Measurements from ENCODE around the gene BAG3. TPM values are rescaled to one million over a fixed set of nuclear protein-coding genes. Genes with fewer than 3 reads are reported as not detected.

Gene BAG3
- total and polyA plus RNA-seq, 5 experiments from 2014 or later = 5.1 to 26.5 (median 14.4) TPM

DNA sequence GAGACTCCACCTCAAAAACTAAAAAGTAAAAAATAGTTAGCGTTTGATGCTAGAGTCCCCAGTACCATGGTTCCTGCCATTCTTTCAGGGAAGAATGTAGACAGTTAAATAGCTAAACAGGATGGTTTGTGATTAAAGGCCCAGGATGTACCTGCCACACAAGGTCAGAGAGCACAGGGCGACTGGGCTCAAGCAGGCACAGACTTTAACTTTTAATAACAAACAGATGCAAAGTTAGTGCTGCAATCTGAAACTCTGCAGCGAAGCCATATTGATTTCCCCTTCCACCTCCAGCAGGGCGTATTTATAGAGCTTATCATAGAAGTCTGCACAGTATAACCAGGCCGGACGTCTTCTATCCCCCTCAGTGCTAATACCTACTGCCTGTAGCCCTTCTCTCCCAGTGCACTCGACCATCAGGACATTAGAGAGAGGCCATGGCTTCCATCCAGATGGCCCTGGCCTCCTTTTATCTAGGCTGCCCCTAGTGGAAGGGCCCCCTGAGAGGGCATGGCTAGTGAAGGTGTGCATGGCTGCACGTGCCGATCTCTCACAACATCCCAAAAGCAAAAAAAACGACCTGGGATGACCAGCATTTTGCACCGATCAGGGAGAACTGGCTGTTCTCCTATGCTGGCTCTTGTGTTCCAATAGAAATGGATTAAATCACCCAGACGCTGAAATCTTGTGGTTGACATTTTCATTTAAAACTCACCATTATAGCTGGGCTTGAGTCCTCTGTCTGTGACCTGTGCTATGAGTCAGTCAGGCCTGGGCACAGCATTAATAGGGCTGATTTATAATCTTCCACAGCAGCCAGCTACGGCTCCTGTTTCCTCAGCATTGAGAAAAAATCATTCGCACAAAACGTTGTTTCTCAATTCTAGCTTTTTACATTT lies 7.6 kb upstream of the BAG3 start:
- Mint-ChIP-seq H3K9me3 (peaks cover 0 to 11% (median 0%) of the 10 kb centered on the region in 9 donors), H3K4me1 (peaks cover 9 to 20% (median 16%) of the 10 kb centered on the region in 4 donors), H3K27me3 (no peaks in the 10 kb centered on the region), H3K36me3 (peaks cover 0 to 3% (median 0%) of the 10 kb centered on the region in 3 donors), H3K4me3 (peak overlapping the region in 1 of 10 donors; percentile 22), H3K27ac (peak overlapping the region in 1 of 10 donors; percentile 12)
- POLR2A ChIA-PET = no interaction called here
- DNase-seq (no peak), ATAC-seq (no peak)

- Mint-ChIP-seq H3K4me3 (no peak overlapping the region), H3K27me3 (no peaks in the 10 kb centered on the region), H3K27ac (no peak overlapping the region), H3K9me3 (peaks cover 0 to 11% (median 0%) of the 10 kb centered on the region in 9 donors), H3K36me3 (peaks cover 0 to 3% (median 0%) of the 10 kb centered on the region in 3 donors), H3K4me1 (peaks cover 9 to 20% (median 16%) of the 10 kb centered on the region in 4 donors)
- no peak for DNase-seq
- POLR2A ChIA-PET = no interaction called here
- ATAC-seq = no peak
Observed at GRCh38 chr10:119644205-119644814, 6.9 kb upstream of the BAG3 start.

DNA sequence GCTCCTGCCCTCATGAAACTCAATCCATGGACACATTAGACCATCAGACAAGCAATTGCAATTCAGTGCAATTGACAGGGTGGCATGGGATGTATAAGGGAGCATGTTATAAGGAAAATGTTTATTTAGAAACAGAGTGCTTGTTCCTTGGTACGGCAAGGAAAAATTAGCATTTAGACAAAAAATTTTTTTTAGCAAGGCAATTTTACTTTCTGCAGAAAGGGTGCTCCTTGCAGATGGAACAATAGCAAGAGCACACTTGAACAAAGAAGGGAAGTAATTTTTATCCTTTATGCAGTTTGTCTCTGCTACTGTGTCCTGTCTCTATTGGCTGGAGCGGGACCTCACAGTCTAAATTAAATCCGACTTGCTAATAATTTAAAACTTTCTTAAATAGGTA lies 6.2 kb upstream of the BAG3 start:
- POLR2A ChIA-PET = no interaction called here
- no peak for ATAC-seq
- Mint-ChIP-seq H3K4me1 (peaks cover 9 to 23% (median 16%) of the 10 kb centered on the region in 4 donors), H3K9me3 (peaks cover 0 to 11% (median 0%) of the 10 kb centered on the region in 9 donors), H3K27me3 (no peaks in the 10 kb centered on the region), H3K36me3 (peaks cover 0 to 3% (median 0%) of the 10 kb centered on the region in 3 donors), H3K27ac (no peak overlapping the region), H3K4me3 (no peak overlapping the region)
- DNase-seq = no peak

DNA sequence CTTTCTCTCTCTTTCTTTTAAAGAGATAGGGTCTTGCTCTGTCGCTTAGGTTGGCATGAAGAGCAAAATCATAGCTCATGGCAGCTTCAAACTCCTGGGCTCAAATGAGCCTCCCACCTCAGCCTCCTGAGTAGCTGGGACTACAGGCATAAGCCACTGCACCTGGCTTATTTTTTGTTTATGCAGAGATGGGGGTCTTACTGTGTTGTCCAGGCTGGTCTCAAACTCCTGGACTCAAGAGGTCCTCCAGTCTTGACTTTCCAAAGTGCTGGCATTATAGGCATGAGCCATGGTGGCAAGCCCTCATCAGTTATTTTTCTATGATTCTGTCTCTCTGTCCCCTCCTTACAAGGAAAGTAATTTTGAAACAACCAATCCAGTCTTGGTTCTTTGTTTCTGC lies 1.1 kb upstream of the BAG3 start:
- H3K9me3 Mint-ChIP-seq = peaks cover 0 to 5% (median 0%) of the 10 kb centered on the region in 9 donors
- no peak for DNase-seq
- H3K36me3 Mint-ChIP-seq = peaks cover 0 to 5% (median 0%) of the 10 kb centered on the region in 3 donors
- H3K27ac Mint-ChIP-seq = peak overlapping the region in 8 of 10 donors; percentile 90 to 99 (median 96)
- H3K4me1 Mint-ChIP-seq = peaks cover 24 to 37% (median 36%) of the 10 kb centered on the region in 4 donors
- H3K4me3 Mint-ChIP-seq = peak overlapping the region; percentile 94 to 99 (median 97)
- no peak for ATAC-seq
- no peaks in the 10 kb centered on the region for H3K27me3 Mint-ChIP-seq
- POLR2A ChIA-PET = interaction anchor here (1.1 to 2.0 kb wide), 3 partner anchors 22 to 107 kb away, joined by 3 to 11 read pairs (median 10); partner anchors contain the start of genes INPP5F and RGS10

- peaks cover 31 to 53% (median 52%) of the 10 kb centered on the region in 4 donors for H3K4me1 Mint-ChIP-seq
Observed at GRCh38 chr10:119651514-119652360, 557 bp downstream of the BAG3 start.

DNA sequence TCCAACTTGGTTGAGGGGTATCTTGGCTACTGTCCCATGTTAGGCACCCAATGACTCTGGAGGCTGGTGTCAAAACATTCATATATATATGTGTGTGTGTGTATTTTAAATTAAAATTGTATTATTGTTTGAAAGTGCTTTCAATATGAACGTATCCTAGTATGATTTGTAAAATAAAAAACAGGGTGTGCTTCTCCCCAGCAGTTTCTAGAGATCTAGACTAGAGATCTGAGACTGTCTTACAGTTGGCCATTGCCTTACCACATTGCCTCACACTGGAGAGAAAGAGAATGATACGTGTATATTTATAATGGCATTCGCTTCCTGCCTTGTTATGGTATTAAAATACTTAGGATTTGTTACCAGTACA lies 1.2 kb downstream of the BAG3 start:
- ATAC-seq = peak; percentile 60 to 77
- peaks cover 0 to 4% (median 2%) of the 10 kb centered on the region in 3 donors for H3K36me3 Mint-ChIP-seq
- H3K27me3 Mint-ChIP-seq = no peaks in the 10 kb centered on the region
- H3K4me3 Mint-ChIP-seq = peak overlapping the region; percentile 84 to 97 (median 90)
- H3K9me3 Mint-ChIP-seq = no peaks in the 10 kb centered on the region
- POLR2A ChIA-PET = interaction anchor here (1.0 to 1.8 kb wide), 3 partner anchors 44 to 220 kb away, joined by 3 to 12 read pairs (median 4); partner anchors contain the start of gene MCMBP
- peak overlapping the region; percentile 49 to 97 (median 92) for H3K27ac Mint-ChIP-seq
- DNase-seq = peak in 5 of 10 donors; percentile 17 to 64 (median 46)
- H3K4me1 Mint-ChIP-seq = peaks cover 31 to 59% (median 57%) of the 10 kb centered on the region in 4 donors

More at GRCh38 chr10:119651514-119652360, 557 bp downstream of the BAG3 start:
- ATAC-seq (peak; percentile 15 to 38), DNase-seq (peak in 7 of 10 donors; percentile 3 to 33 (median 23))
- no peaks in the 10 kb centered on the region for H3K9me3 Mint-ChIP-seq
- peak overlapping the region; percentile 87 to 99 (median 92) for H3K4me3 Mint-ChIP-seq
- H3K36me3 Mint-ChIP-seq = peaks cover 0 to 2% (median 0%) of the 10 kb centered on the region in 3 donors
- H3K27me3 Mint-ChIP-seq = no peaks in the 10 kb centered on the region
- POLR2A ChIA-PET = interaction anchor here (0.6 to 2.0 kb wide), 11 partner anchors 39 to 230 kb away, joined by 3 to 12 read pairs (median 4); partner anchors contain the start of genes INPP5F, MCMBP and RGS10
- H3K27ac Mint-ChIP-seq = peak overlapping the region; percentile 89 to 97 (median 94)

GRCh38 chr10:119653209-119653608 lies 2.0 kb downstream of the BAG3 start:
- Mint-ChIP-seq H3K36me3 (peaks cover 0 to 6% (median 2%) of the 10 kb centered on the region in 3 donors), H3K9me3 (no peaks in the 10 kb centered on the region), H3K4me1 (peaks cover 31 to 63% (median 59%) of the 10 kb centered on the region in 4 donors), H3K27ac (peak overlapping the region; percentile 38 to 95 (median 84)), H3K4me3 (peak overlapping the region; percentile 72 to 97 (median 88)), H3K27me3 (no peaks in the 10 kb centered on the region)
- peak in 4 of 10 donors; percentile 12 to 51 (median 42) for DNase-seq
- POLR2A ChIA-PET = interaction anchor here (0.6 to 1.6 kb wide), 5 partner anchors 45 to 542 kb away, joined by 3 to 4 read pairs (median 3); partner anchors contain the start of gene MCMBP
- peak; percentile 19 to 47 for ATAC-seq

- Mint-ChIP-seq H3K9me3 (no peaks in the 10 kb centered on the region), H3K4me1 (peaks cover 32 to 68% (median 63%) of the 10 kb centered on the region in 4 donors), H3K27ac (peak overlapping the region; percentile 38 to 95 (median 84)), H3K36me3 (peaks cover 0 to 10% (median 2%) of the 10 kb centered on the region in 3 donors), H3K27me3 (no peaks in the 10 kb centered on the region), H3K4me3 (peak overlapping the region; percentile 60 to 97 (median 86))
- no peak for DNase-seq
- POLR2A ChIA-PET = interaction anchor here (0.6 to 1.2 kb wide), 5 partner anchors 30 to 219 kb away, joined by 3 to 4 read pairs (median 3); partner anchors contain the start of gene MCMBP
- ATAC-seq = no peak
Observed at GRCh38 chr10:119653916-119654315, 2.7 kb downstream of the BAG3 start.

- peaks cover 0 to 13% (median 2%) of the 10 kb centered on the region in 3 donors for H3K36me3 Mint-ChIP-seq
- ATAC-seq (no peak), DNase-seq (no peak)
- H3K4me1 Mint-ChIP-seq = peaks cover 32 to 72% (median 65%) of the 10 kb centered on the region in 4 donors
- peak overlapping the region; percentile 60 to 97 (median 86) for H3K4me3 Mint-ChIP-seq
- no peaks in the 10 kb centered on the region for H3K27me3 Mint-ChIP-seq
- POLR2A ChIA-PET = interaction anchor here (1.1 kb wide), 1 partner anchor 59 kb away, joined by 4 read pairs; no protein-coding TSS in a partner anchor
- H3K27ac Mint-ChIP-seq = peak overlapping the region; percentile 38 to 95 (median 84)
- no peaks in the 10 kb centered on the region for H3K9me3 Mint-ChIP-seq
Observed at GRCh38 chr10:119654540-119654939, 3.4 kb downstream of the BAG3 start.

DNA sequence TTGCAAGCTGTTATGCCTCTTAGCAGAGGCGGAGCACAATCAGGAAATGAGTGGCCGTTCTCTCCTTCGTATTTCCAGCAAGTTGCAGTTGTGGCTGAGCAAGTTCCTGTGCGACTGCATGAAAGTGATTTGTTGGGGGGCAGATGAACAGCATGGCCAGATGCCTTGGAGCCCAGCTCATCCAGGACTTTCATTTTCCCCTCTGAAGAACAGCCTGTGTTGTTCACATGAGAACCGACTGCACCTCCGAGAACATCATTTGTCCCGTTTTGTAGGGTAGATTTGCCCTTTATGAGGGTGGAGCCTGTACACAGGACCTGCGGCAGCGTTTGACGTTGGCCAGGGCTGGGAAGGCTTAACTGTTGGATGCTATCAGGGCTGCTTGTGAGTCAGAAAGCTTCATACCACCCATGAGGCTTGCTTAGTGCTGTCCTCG lies 4.4 kb downstream of the BAG3 start:
- ATAC-seq (peak in 1 of 2 donors; percentile 20), DNase-seq (peak in 6 of 10 donors; percentile 4 to 42 (median 17))
- Mint-ChIP-seq H3K4me3 (peak overlapping the region; percentile 63 to 96 (median 78)), H3K27ac (peak overlapping the region; percentile 79 to 95 (median 84)), H3K9me3 (no peaks in the 10 kb centered on the region), H3K4me1 (peaks cover 26 to 69% (median 64%) of the 10 kb centered on the region in 4 donors), H3K27me3 (no peaks in the 10 kb centered on the region), H3K36me3 (peaks cover 0 to 16% (median 2%) of the 10 kb centered on the region in 3 donors)
- POLR2A ChIA-PET = no interaction called here

- peaks cover 0 to 19% (median 0%) of the 10 kb centered on the region in 3 donors for H3K36me3 Mint-ChIP-seq
- H3K4me3 Mint-ChIP-seq = peak overlapping the region in 2 of 10 donors; percentile 26 to 38
- peaks cover 25 to 73% (median 62%) of the 10 kb centered on the region in 4 donors for H3K4me1 Mint-ChIP-seq
- DNase-seq (no peak), ATAC-seq (no peak)
- no peaks in the 10 kb centered on the region for H3K27me3 Mint-ChIP-seq
- no peaks in the 10 kb centered on the region for H3K9me3 Mint-ChIP-seq
- peak overlapping the region in 6 of 10 donors; percentile 59 to 95 (median 80) for H3K27ac Mint-ChIP-seq
- POLR2A ChIA-PET = no interaction called here
Observed at GRCh38 chr10:119656760-119657159, 5.6 kb downstream of the BAG3 start.

Data from naive thymus-derived CD8-positive, alpha-beta T cell (primary cell).